SK-N-MC (cell line): ENCODE results near the gene EDNRA.
A peak's percentile ranks its signal among the peaks of the same experiment; 100 is the strongest.
"Not testable (repeated sequence)": the region's sequence is repeated elsewhere in the genome, so short reads cannot be mapped to it uniquely, and the experiment has no call there.

ENCODE experiments used
- DNase-seq: peaks from one replicate; pipeline ENCODE4 v3.0.0-alpha.2; 2011; ENCODE audit warnings: low read depth, low spot score
- H3K27ac ChIP-seq: fragments of 200-600 bp; sonication (generic); 2 replicates; pipeline ENCODE4 v1.5.1; 2016; ENCODE audit warnings: mixed run types
- H3K36me3 ChIP-seq: fragments of 200-600 bp; sonication (generic); 2 replicates; pipeline ENCODE4 v1.6.1; 2017; ENCODE audit warnings: antibody characterized with exemption, low read length, mixed read lengths; ENCODE audit not compliant: insufficient read depth
- H3K4me3 ChIP-seq: fragments of 200-600 bp; sonication (generic); 2 replicates; pipeline ENCODE4 v1.5.1; 2016
- H3K9ac ChIP-seq: fragments of 200-600 bp; sonication (generic); 2 replicates; pipeline ENCODE4 v1.8.0; 2017; ENCODE audit warnings: mixed run types, mixed read lengths; ENCODE audit not compliant: insufficient read length
- H3K9me3 ChIP-seq: fragments of 200-600 bp; sonication (generic); 2 replicates; pipeline ENCODE4 v1.6.1; 2017; ENCODE audit warnings: low read depth, mild to moderate bottlenecking, antibody characterized with exemption, low read length, moderate library complexity, mixed read lengths
- EZH2 ChIP-seq: fragments of 200-600 bp; sonication (generic); IDR thresholded peaks from one replicate; pipeline ENCODE4 v1.6.1; 2017; ENCODE audit warnings: antibody characterized with exemption
- FOXP2 ChIP-seq: optimal IDR thresholded peaks from 2 replicates; pipeline ENCODE3; 2011; ENCODE audit warnings: mild to moderate bottlenecking, moderate library complexity; ENCODE audit not compliant: insufficient read depth; ENCODE audit errors: extremely low read length, control extremely low read depth
- POLR2AphosphoS5 ChIP-seq: IDR thresholded peaks from 2 replicates; pipeline ENCODE4 v1.6.1; 2012; ENCODE audit warnings: mild to moderate bottlenecking, low read depth, low read length, borderline replicate concordance

The EDNRA gene

GRCh38 chr4:147480891-147481576, at the start of gene EDNRA:
Gene EDNRA, plus strand, starts transcription at chr4:147481097. Its CDS starts 4,585 bp downstream, at chr4:147485682.
- Histone ChIP-seq H3K36me3 (peaks cover 8% of the 10 kb centered on the region), H3K27ac (peak within 1 kb of the TSS; percentile 14; the same call in 1 of the 2 replicates), H3K9me3 (no peaks in the 10 kb centered on the region), H3K9ac (peak within 1 kb of the TSS; percentile 75), H3K4me3 (peak within 1 kb of the TSS; percentile 91)
- no peak for TF ChIP-seq FOXP2
- peak; percentile 53 for TF ChIP-seq POLR2AphosphoS5
- DNase-seq: no peak

- DNase-seq: not testable (repeated sequence)
Observed at GRCh38 chr4:147434370-147434769, 46.5 kb upstream of the EDNRA start.

DNA sequence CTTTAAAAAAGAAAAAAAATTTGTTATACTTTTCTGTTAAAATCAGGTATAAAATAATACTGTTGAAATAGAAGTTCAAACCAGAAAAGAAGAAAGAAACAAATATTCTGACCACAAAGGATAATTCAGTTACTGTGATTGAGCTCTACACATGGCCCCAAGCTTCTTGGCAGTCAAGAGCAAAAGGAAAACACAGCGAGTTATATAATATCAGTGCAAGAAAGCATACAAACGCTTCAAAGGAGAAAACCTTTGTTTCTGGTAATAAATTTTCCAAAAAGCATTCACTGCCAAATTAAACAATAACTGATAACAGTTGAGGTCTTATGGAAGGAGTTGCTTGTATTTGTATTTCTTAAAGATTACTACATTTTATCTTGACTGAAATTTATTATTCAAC, 40.5 kb upstream of the EDNRA start:
- Histone ChIP-seq H3K27ac (no peak overlapping the region), H3K9me3 (no peaks in the 10 kb centered on the region), H3K36me3 (no peaks in the 10 kb centered on the region), H3K4me3 (no peak overlapping the region), H3K9ac (no peak overlapping the region)
- DNase-seq: no peak
- TF ChIP-seq EZH2 (no peak), POLR2AphosphoS5 (no peak), FOXP2 (no peak)

More at GRCh38 chr4:147434370-147434769, 46.5 kb upstream of the EDNRA start:
- H3K27ac ChIP-seq, H3K36me3 ChIP-seq, H3K9ac ChIP-seq, H3K4me3 ChIP-seq, H3K9me3 ChIP-seq: not testable (repeated sequence)

DNA sequence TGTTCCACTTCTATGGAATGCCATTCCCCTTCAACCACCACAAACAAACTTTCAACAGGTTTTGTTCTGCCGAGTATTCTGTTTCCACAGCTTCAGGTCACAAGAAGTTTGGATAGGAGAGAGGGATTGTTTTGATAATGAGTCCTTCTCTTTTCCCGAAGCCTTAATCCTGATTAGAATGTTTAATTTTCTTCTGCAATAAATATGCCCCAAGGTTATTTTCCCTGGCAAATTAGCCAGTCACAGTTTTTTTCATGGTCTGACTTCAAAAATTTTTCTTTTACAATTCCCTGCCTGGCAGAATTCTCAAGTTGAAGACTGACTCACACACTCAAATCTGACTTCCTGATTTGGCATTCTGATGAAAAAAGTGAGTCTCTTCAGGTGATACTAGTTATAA, 33.1 kb upstream of the EDNRA start:
- DNase-seq: no peak
- Histone ChIP-seq H3K9me3 (no peaks in the 10 kb centered on the region), H3K9ac (no peak overlapping the region), H3K36me3 (no peaks in the 10 kb centered on the region), H3K27ac (peak overlapping the region; percentile 36; the same call in 1 of the 2 replicates), H3K4me3 (no peak overlapping the region)
- no peak for TF ChIP-seq EZH2
- no peak for TF ChIP-seq FOXP2
- TF ChIP-seq POLR2AphosphoS5: no peak

DNA sequence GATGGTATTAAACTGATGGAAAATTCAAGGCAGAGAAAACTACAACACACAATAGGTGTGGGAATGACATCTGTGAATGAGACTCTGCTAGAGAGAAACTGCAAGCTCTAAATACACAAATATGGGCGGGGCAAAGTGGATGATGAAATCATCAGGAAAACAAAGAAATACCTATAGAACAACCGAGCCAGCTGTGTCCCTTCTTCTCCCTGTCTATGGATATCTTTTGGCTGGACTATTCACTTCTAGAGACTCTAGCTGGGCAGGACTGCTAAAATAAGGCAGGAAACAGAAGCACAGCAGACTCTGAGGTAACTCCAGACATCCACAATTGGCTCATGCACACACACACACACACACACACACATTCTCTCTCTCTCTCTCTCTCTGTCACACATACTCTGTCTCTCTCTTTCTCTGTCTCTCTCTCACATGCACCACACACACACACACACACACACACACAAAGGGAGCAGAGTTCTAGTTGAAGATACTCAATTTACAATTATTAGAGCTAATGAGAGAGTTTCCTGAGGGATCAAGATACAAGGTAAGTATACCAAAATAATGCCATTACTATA, 27.2 kb upstream of the EDNRA start:
- no peaks in the 10 kb centered on the region for H3K36me3 ChIP-seq
- H3K27ac ChIP-seq: no peak overlapping the region
- H3K9me3 ChIP-seq: no peaks in the 10 kb centered on the region
- no peak overlapping the region for H3K9ac ChIP-seq
- no peak for DNase-seq
- no peak for TF ChIP-seq EZH2
- no peak for TF ChIP-seq POLR2AphosphoS5
- TF ChIP-seq FOXP2: no peak
- no peak overlapping the region; the same call in 1 of the 2 replicates for H3K4me3 ChIP-seq

DNA sequence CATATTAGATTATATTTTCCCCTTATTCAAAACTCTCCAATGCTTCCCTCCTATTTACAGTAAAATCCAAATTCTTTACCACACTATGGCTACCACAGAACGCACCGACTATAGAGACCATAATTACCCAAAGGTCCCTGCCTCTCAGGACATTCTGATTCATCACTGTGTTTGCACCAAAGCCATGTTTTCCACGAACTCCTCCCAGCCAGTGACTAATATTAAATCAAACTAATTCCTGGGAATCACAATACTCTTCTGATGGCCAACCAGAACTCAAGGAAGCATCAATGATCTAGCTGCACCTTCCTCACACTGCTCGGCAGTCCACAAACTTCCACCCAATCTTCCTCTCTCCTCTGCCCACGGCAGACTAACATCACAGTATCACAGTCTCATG, 24.2 kb upstream of the EDNRA start:
- TF ChIP-seq FOXP2: no peak
- no peak for TF ChIP-seq POLR2AphosphoS5
- TF ChIP-seq EZH2: no peak
- Histone ChIP-seq H3K36me3 (no peaks in the 10 kb centered on the region), H3K4me3 (no peak overlapping the region), H3K9me3 (no peaks in the 10 kb centered on the region), H3K27ac (no peak overlapping the region), H3K9ac (no peak overlapping the region)
- no peak for DNase-seq

DNA sequence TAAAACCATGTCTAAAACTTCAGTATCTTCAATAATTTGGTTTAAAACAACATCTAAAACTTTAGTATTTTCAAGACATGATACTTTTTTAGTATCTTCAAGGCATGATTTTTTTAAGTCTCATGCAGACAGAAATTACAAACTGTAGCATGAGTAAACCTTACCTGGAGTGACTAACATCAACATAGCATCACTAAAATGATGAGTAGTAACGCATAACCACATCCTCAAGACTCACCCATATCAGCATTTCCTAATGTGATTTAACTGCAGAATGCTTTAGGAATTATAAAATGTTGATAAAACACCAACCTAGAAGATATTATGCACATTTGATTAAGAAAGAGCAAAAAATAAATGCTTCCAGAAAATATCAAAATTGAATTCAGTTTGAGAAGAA, 19.7 kb upstream of the EDNRA start:
- H3K9ac ChIP-seq: no peak overlapping the region
- no peak for TF ChIP-seq EZH2
- TF ChIP-seq POLR2AphosphoS5: no peak
- TF ChIP-seq FOXP2: no peak
- DNase-seq: no peak

DNA sequence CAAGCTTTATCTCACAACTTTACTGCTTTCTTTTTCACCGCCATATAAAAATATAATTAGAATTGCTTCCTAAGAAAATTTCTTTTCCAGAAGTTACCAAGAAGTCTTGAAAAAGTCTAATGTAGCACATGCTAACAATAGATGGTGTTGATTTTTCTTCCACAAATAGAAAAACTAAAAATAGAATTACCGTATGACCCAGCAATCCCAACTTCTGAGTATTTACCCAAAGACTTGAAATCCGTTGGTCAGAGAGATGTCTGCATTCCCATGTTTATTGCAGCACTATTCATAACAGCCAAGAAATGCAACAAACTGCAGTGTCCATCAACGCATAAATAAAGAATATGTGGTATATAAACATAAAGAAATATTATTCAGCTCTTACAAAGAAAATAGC, 17.8 kb upstream of the EDNRA start:
- H3K27ac ChIP-seq: no peak overlapping the region
- H3K9me3 ChIP-seq: no peaks in the 10 kb centered on the region
- TF ChIP-seq FOXP2: no peak
- H3K9ac ChIP-seq: no peak overlapping the region
- no peaks in the 10 kb centered on the region for H3K36me3 ChIP-seq
- no peak overlapping the region for H3K4me3 ChIP-seq
- no peak for DNase-seq

More for the DNA sequence above, 19.7 kb upstream of the EDNRA start:
- Histone ChIP-seq H3K9me3 (no peaks in the 10 kb centered on the region), H3K4me3 (no peak overlapping the region), H3K36me3 (no peaks in the 10 kb centered on the region), H3K27ac (no peak overlapping the region)

- H3K36me3 ChIP-seq: no peaks in the 10 kb centered on the region
- no peak for TF ChIP-seq FOXP2
- TF ChIP-seq EZH2: no peak
- TF ChIP-seq POLR2AphosphoS5: no peak
- H3K9me3 ChIP-seq: no peaks in the 10 kb centered on the region
- no peak for DNase-seq
- no peak overlapping the region for H3K9ac ChIP-seq
- H3K4me3 ChIP-seq: no peak overlapping the region
- no peak overlapping the region for H3K27ac ChIP-seq
Observed at GRCh38 chr4:147465461-147465860, 15.4 kb upstream of the EDNRA start.
